OCI-LY3 (cell line): Measurements from ENCODE around the gene GATA5.

Experiments used
- CTCF ChIP-seq: fragments of 200-600, 300-600 bp; sonication (generic); IDR thresholded peaks from 2 replicates; pipeline ENCODE4 v1.5.1; 2014; ENCODE audit warnings: antibody characterized with exemption, low read length, low read depth
- EZH2phosphoT487 ChIP-seq: fragments of 200-600 bp; shearing (Covaris generic); IDR thresholded peaks from 2 replicates; pipeline ENCODE4 v1.6.1; 2018; ENCODE audit warnings: antibody characterized with exemption, mixed run types, low read depth

- TF ChIP-seq CTCF (no peak), EZH2phosphoT487 (no peak)
Observed at GRCh38 chr20:62469352-62469751, 6.4 kb downstream of the GATA5 start.
